OCI-LY3 (cell line): ENCODE measurements around the gene FOXN1.

Source experiments
- EZH2phosphoT487 ChIP-seq: fragments of 200-600 bp; shearing (Covaris generic); IDR thresholded peaks from 2 replicates; pipeline ENCODE4 v1.6.1; 2018; ENCODE audit warnings: antibody characterized with exemption, mixed run types, low read depth
- TF ChIP-seq, protein P1 (sequence below): fragments of 200-600, 300-600 bp; sonication (generic); IDR thresholded peaks from 2 replicates; pipeline ENCODE4 v1.5.1; 2014; ENCODE audit warnings: antibody characterized with exemption, low read length, low read depth

DNA sequence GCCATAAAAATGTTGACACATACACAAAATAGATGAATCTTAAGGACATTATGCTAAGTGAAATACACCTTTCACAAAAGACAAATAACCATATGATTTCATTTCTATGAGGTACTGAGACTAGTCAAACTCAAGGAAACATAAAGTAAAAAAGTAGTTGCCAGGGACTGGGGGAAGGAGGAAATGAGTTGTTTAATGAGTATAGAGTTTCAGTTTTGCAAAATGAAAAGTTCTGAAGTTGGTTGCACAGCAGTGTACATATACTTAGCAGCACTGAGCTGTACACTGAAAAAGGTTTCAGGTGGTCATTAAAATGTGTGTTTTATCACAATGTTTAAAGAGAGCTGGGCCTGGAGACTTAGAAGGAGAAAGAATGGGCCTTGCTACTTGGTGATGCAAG is 37.4 kb upstream of the FOXN1 start:
- TF ChIP-seq, protein P1, sequence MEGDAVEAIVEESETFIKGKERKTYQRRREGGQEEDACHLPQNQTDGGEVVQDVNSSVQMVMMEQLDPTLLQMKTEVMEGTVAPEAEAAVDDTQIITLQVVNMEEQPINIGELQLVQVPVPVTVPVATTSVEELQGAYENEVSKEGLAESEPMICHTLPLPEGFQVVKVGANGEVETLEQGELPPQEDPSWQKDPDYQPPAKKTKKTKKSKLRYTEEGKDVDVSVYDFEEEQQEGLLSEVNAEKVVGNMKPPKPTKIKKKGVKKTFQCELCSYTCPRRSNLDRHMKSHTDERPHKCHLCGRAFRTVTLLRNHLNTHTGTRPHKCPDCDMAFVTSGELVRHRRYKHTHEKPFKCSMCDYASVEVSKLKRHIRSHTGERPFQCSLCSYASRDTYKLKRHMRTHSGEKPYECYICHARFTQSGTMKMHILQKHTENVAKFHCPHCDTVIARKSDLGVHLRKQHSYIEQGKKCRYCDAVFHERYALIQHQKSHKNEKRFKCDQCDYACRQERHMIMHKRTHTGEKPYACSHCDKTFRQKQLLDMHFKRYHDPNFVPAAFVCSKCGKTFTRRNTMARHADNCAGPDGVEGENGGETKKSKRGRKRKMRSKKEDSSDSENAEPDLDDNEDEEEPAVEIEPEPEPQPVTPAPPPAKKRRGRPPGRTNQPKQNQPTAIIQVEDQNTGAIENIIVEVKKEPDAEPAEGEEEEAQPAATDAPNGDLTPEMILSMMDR, result no peak
- TF ChIP-seq EZH2phosphoT487, result no peak
